ENCODE data around the gene RAB6A. TPM values are rescaled to one million over a fixed set of nuclear protein-coding genes. Genes with fewer than 3 reads are reported as not detected.
"Not testable (repeated sequence)": the region's sequence is repeated elsewhere in the genome, so short reads cannot be mapped to it uniquely, and the experiment has no call there.

The RAB6A gene
- total RNA-seq, 1 donor from 2014 or later, result 237 TPM

GRCh38 chr11:73748300-73748699 is 12.6 kb downstream of the RAB6A start:
- Histone ChIP-seq H3K4me3 (ENCODE audit: low read depth, low read length) (no peak overlapping the region), H3K36me3 (ENCODE audit: control insufficient read depth, insufficient read depth, low read length) (peaks cover 3% of the 10 kb centered on the region), H3K27me3 (ENCODE audit: control insufficient read depth, insufficient read depth, low read length) (no peaks in the 10 kb centered on the region)
- FAIRE-seq (no peak), DNase-seq (ENCODE audit: low read depth) (no peak)
- TF ChIP-seq, protein P1, sequence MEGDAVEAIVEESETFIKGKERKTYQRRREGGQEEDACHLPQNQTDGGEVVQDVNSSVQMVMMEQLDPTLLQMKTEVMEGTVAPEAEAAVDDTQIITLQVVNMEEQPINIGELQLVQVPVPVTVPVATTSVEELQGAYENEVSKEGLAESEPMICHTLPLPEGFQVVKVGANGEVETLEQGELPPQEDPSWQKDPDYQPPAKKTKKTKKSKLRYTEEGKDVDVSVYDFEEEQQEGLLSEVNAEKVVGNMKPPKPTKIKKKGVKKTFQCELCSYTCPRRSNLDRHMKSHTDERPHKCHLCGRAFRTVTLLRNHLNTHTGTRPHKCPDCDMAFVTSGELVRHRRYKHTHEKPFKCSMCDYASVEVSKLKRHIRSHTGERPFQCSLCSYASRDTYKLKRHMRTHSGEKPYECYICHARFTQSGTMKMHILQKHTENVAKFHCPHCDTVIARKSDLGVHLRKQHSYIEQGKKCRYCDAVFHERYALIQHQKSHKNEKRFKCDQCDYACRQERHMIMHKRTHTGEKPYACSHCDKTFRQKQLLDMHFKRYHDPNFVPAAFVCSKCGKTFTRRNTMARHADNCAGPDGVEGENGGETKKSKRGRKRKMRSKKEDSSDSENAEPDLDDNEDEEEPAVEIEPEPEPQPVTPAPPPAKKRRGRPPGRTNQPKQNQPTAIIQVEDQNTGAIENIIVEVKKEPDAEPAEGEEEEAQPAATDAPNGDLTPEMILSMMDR (IDR thresholded peaks at IDR 0.05; ENCODE audit: insufficient read depth, low read length, severe bottlenecking), result no peak

- no peak for DNase-seq (ENCODE audit: low read depth)
- H3K4me3 ChIP-seq (ENCODE audit: low read depth, low read length), result no peak overlapping the region
- TF ChIP-seq, protein P1 (IDR thresholded peaks at IDR 0.05; ENCODE audit: insufficient read depth, low read length, severe bottlenecking), result no peak
- no peaks in the 10 kb centered on the region for H3K27me3 ChIP-seq (ENCODE audit: control insufficient read depth, insufficient read depth, low read length)
- H3K36me3 ChIP-seq (ENCODE audit: control insufficient read depth, insufficient read depth, low read length), result no peaks in the 10 kb centered on the region
- FAIRE-seq, result no peak
Measured at GRCh38 chr11:73747762-73748161, 13.1 kb downstream of the RAB6A start.

DNA sequence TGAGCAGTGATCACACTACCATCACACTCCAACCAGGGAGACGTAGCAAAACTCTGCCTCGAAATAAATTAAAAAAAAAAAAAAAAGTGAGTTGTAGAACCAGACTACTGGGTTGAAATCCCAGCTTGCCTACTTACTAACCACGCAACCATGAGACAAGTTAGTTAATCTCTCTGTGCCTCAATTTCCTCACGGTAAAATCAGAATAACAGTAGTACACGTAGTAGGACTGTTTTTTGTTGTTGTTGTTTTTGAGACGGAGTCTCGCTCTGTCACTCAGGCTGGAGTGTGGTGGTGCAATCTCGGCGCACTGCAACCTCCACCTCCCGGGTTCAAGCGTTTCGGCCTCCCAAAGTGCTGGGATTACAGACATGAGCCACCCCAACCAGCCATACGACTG is 14.2 kb downstream of the RAB6A start:
- TF ChIP-seq, protein P1 (IDR thresholded peaks at IDR 0.05; ENCODE audit: insufficient read depth, low read length, severe bottlenecking), result no peak
- no peak for DNase-seq (ENCODE audit: low read depth)
- Histone ChIP-seq H3K27me3 (ENCODE audit: control insufficient read depth, insufficient read depth, low read length) (no peaks in the 10 kb centered on the region), H3K36me3 (ENCODE audit: control insufficient read depth, insufficient read depth, low read length) (no peaks in the 10 kb centered on the region), H3K4me3 (ENCODE audit: low read depth, low read length) (no peak overlapping the region)
- FAIRE-seq, result no peak

DNA sequence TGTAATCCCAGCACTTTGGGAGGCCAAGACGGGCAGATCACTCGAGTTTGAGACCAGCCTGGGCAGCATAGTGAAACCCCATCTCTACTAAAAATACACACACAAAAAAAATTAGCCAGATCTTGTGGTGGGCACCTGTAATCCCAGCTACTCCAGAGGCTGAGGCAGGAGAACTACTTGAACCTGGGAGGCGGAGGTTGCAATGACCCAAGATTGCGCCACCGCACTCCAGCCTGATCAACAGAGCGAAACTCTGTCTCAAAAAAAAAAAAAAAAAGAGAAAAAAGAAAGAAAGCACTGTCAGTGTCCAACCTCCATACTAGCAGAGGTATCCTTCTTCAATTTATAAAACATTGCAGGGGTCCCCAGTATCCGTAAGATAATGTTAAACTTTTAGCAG is 17.8 kb downstream of the RAB6A start:
- TF ChIP-seq, protein P1 (IDR thresholded peaks at IDR 0.05; ENCODE audit: insufficient read depth, low read length, severe bottlenecking), result no peak
- no peak for DNase-seq (ENCODE audit: low read depth)
- Histone ChIP-seq H3K27me3 (ENCODE audit: control insufficient read depth, insufficient read depth, low read length) (no peaks in the 10 kb centered on the region), H3K4me3 (ENCODE audit: low read depth, low read length) (no peak overlapping the region), H3K36me3 (ENCODE audit: control insufficient read depth, insufficient read depth, low read length) (no peaks in the 10 kb centered on the region)
- no peak for FAIRE-seq

GRCh38 chr11:73735959-73736358 is 24.9 kb downstream of the RAB6A start:
- not testable (repeated sequence) for DNase-seq (ENCODE audit: low read depth); FAIRE-seq

DNA sequence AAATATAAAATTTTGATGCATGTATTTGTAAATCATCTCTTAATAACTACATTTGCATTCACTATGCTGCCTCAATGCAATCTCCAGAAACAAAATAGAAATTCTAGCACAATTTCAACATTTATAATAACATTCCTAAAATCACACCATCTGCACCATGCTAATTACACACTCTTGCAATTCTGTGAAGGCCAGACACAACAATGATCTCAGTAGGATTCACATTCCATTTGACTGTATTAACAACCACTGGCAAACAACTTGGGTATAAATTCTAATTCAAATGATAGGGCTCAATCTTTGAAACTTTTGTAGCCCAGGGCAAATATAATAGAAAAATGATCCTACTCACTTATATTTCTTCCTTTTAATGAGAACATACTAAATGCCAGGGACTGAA is 25.9 kb downstream of the RAB6A start:
- Histone ChIP-seq H3K4me3 (ENCODE audit: low read depth, low read length) (no peak overlapping the region), H3K27me3 (ENCODE audit: control insufficient read depth, insufficient read depth, low read length) (no peaks in the 10 kb centered on the region), H3K36me3 (ENCODE audit: control insufficient read depth, insufficient read depth, low read length) (peaks cover 1% of the 10 kb centered on the region)
- peak; percentile 3 for DNase-seq (ENCODE audit: low read depth)
- FAIRE-seq, result no peak
- TF ChIP-seq, protein P1 (IDR thresholded peaks at IDR 0.05; ENCODE audit: insufficient read depth, low read length, severe bottlenecking), result no peak

More at GRCh38 chr11:73735959-73736358, 24.9 kb downstream of the RAB6A start:
- not testable (repeated sequence) for H3K4me3 ChIP-seq (ENCODE audit: low read depth, low read length); H3K27me3 ChIP-seq (ENCODE audit: control insufficient read depth, insufficient read depth, low read length); H3K36me3 ChIP-seq (ENCODE audit: control insufficient read depth, insufficient read depth, low read length)

DNA sequence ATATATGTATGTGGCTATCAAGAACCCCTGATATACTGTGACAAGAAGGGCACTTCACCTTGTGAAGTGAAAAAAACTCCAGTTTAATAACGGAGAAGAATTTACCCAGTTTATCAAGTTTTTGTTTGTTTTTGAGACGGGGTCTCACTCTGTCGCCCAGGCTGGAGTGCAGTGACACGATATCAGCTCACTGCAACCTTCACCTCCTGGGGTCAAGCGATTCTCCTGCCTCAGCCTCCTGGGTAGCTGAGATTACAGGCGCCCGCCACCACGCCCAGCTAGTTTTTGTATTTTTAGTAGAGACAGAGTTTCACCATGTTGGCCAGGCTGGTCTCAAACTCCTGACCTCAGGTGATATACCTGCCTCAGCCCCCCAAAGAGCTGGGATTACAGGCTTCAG is 26.9 kb downstream of the RAB6A start:
- not testable (repeated sequence) for H3K27me3 ChIP-seq (ENCODE audit: control insufficient read depth, insufficient read depth, low read length); DNase-seq (ENCODE audit: low read depth); FAIRE-seq; H3K36me3 ChIP-seq (ENCODE audit: control insufficient read depth, insufficient read depth, low read length); H3K4me3 ChIP-seq (ENCODE audit: low read depth, low read length)

DNA sequence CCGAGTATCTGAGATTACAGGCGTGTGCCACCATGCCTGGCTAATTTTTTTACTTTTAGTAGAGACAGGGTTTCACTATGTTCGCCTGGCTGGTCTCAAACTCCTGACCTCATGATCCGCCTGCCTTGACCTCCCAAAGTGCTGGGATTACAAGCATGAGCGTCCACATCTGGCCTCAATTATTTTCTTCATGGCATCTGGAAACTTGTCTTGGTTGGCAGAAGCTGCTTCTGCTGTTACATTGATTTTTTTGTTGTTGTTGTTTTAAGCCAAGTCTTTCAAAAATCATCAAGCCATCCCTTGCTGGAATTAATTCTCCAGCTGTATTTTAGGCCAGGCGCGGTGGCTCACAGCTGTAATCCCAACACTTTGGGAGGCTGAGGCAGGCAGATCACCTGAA is 27.9 kb downstream of the RAB6A start:
- DNase-seq (ENCODE audit: low read depth); H3K27me3 ChIP-seq (ENCODE audit: control insufficient read depth, insufficient read depth, low read length); FAIRE-seq; H3K36me3 ChIP-seq (ENCODE audit: control insufficient read depth, insufficient read depth, low read length); H3K4me3 ChIP-seq (ENCODE audit: low read depth, low read length): not testable (repeated sequence)
